Activated B cell treated with CpG ODN at 0.5 μM for 24 hours (primary cell): ENCODE measurements around the gene ZNF320. TPM values are rescaled to one million over a fixed set of nuclear protein-coding genes. Genes with fewer than 3 reads are reported as not detected.
A peak's percentile ranks its signal among the peaks of the same experiment; 100 is the strongest.
"Not testable (repeated sequence)": the region's sequence is repeated elsewhere in the genome, so short reads cannot be mapped to it uniquely, and the experiment has no call there.

Experiments used
- ATAC-seq: fragments of 200-7000 bp; cut with Tn5 transposase; one replicate; pipeline ENCODE4 v1.10.0; 2021; ENCODE audit warnings: low read depth, mild to moderate bottlenecking, moderate library complexity
- CTCF ChIA-PET: fragments of 350-600 bp; sonication (Branson Sonifier 250); formaldehyde crosslinking; loops from one replicate; lab custom pipeline; 2021; ENCODE audit warnings: antibody characterized with exemption; lab: Charles Lee
- POLR2A ChIA-PET: fragments of 350-600 bp; sonication (Branson Sonifier 250); formaldehyde crosslinking; loops from one replicate; lab custom pipeline; 2021; ENCODE audit warnings: antibody characterized with exemption; lab: Charles Lee
- DNase-seq: peaks from one replicate; pipeline ENCODE4 v3.0.0; 2022
- H3K27ac Mint-ChIP-seq: one replicate; pipeline ENCODE4 v1.8.0; 2020; ENCODE audit warnings: mixed read lengths
- H3K27me3 Mint-ChIP-seq: one replicate; pipeline ENCODE4 v1.8.0; 2021; ENCODE audit warnings: mixed read lengths
- H3K36me3 Mint-ChIP-seq: one replicate; pipeline ENCODE4 v1.8.0; 2021; ENCODE audit warnings: low read depth, mixed read lengths
- H3K4me1 Mint-ChIP-seq: one replicate; pipeline ENCODE4 v1.8.0; 2021; ENCODE audit warnings: mixed read lengths
- H3K4me3 Mint-ChIP-seq: one replicate; pipeline ENCODE4 v1.8.0; 2020; ENCODE audit warnings: mild to moderate bottlenecking, mixed read lengths
- H3K9me3 Mint-ChIP-seq: one replicate; pipeline ENCODE4 v1.8.0; 2020; ENCODE audit warnings: mixed read lengths
- intact Hi-C: fragments of 100-400 bp; cut with micrococcal nuclease; formaldehyde crosslinking; loops from one replicate; pipeline ENCODE4 v1.15.1; 2024
- total RNA-seq: library from RNA; stranded (reverse); gene quantifications from 2 replicates; pipeline ENCODE4 v1.2.3, GENCODE V29; 2022

Gene ZNF320
- total RNA-seq, 1 donor from 2014 or later: 24.0 TPM

GRCh38 chr19:52856540-52857377, 40.7 kb downstream of the ZNF320 start:
- peak overlapping the region; percentile 91 for H3K27ac Mint-ChIP-seq
- H3K27me3 Mint-ChIP-seq, CTCF ChIA-PET, ATAC-seq, DNase-seq, H3K9me3 Mint-ChIP-seq: not testable (repeated sequence)
- intact Hi-C loops: loop anchor here (1.0 to 5.0 kb wide), 4 partner anchors 40 to 246 kb away; partner anchors contain the start of genes ZNF160, ZNF320 and ZNF816
- H3K4me3 Mint-ChIP-seq: peak overlapping the region; percentile 95
- H3K36me3 Mint-ChIP-seq: peaks cover 31% of the 10 kb centered on the region
- peaks cover 22% of the 10 kb centered on the region for H3K4me1 Mint-ChIP-seq
- POLR2A ChIA-PET: interaction anchor here (0.6 to 2.4 kb wide), 3 partner anchors 37 to 86 kb away, joined by 3 to 9 read pairs (median 4); no protein-coding TSS in a partner anchor

Other genes starting within 250 kb of the ZNF320 start
- gene ZNF611, start 162.6 kb downstream of the ZNF320 start, total RNA-seq: 33.5 and 41.9 TPM in 2 replicates
- 25.2 and 30.5 TPM in 2 replicates for gene ZNF600, start 110.8 kb downstream of the ZNF320 start, total RNA-seq
- gene ZNF28, start 76.0 kb downstream of the ZNF320 start, total RNA-seq: 18.4 and 24.6 TPM in 2 replicates
- 28.3 and 32.9 TPM in 2 replicates for gene ZNF468, start 40.0 kb downstream of the ZNF320 start, total RNA-seq
- gene ZNF888, start 25.8 kb upstream of the ZNF320 start, total RNA-seq: 9.0 and 11.9 TPM in 2 replicates
- 17.0 and 18.0 TPM in 2 replicates for gene ZNF816, start 65.2 kb upstream of the ZNF320 start, total RNA-seq
- 0.11 and 0.12 TPM in 2 replicates for gene ERVV-1, start 116.3 kb upstream of the ZNF320 start, total RNA-seq
- not detected in 2 replicates for gene ERVV-2, start 147.1 kb upstream of the ZNF320 start, total RNA-seq
- 46.3 and 61.3 TPM in 2 replicates for gene ZNF160, start 205.8 kb upstream of the ZNF320 start, total RNA-seq
- gene ZNF415, start 235.3 kb upstream of the ZNF320 start, total RNA-seq: 2.7 and 5.8 TPM in 2 replicates